Measurements from ENCODE around the gene DOLPP1.

DNA sequence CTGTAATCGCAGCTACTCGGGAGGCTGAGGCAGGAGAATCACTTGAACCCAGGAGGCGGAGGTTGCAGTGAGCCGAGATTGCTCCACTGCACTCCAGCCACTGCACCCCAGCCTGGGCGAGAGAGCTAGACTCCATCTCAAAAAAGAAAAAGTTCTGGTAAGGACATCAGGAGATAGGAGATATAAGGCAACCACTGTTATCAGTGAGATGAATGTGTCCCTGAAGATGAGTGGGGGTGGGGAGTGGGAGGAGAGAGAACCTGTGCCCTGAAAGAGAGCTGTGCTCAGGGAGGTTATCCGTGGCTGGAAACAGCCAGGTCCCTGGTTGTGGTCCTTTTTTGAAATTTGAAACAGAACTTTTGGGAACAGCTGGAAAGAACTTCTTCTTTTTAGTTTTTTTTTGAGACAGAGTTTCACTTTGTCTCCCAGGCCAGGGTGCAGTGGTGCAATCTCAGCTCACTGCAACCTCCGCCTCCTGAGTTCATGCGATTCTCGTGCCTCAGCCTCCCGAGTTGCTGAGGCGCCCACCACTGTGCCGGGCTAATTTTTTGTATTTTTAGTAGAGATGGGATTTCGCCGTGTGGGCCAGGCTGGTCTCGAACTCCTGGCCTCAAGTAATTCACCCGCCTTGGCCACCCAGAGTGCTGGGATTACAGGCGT is 32.9 kb downstream of the DOLPP1 start:
- TF ChIP-seq, protein P1, sequence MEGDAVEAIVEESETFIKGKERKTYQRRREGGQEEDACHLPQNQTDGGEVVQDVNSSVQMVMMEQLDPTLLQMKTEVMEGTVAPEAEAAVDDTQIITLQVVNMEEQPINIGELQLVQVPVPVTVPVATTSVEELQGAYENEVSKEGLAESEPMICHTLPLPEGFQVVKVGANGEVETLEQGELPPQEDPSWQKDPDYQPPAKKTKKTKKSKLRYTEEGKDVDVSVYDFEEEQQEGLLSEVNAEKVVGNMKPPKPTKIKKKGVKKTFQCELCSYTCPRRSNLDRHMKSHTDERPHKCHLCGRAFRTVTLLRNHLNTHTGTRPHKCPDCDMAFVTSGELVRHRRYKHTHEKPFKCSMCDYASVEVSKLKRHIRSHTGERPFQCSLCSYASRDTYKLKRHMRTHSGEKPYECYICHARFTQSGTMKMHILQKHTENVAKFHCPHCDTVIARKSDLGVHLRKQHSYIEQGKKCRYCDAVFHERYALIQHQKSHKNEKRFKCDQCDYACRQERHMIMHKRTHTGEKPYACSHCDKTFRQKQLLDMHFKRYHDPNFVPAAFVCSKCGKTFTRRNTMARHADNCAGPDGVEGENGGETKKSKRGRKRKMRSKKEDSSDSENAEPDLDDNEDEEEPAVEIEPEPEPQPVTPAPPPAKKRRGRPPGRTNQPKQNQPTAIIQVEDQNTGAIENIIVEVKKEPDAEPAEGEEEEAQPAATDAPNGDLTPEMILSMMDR (IDR thresholded peaks at IDR 0.05; ENCODE audit: poor library complexity, severe bottlenecking), result no peak
- TF ChIP-seq EZH2 (IDR thresholded peaks at IDR 0.05; ENCODE audit: borderline replicate concordance, insufficient read depth, low read length, poor library complexity, severe bottlenecking) (no peak), RAD21 (conservative IDR thresholded peaks at IDR 0.05) (no peak), SMC3 (conservative IDR thresholded peaks at IDR 0.05; ENCODE audit: poor library complexity) (no peak), REST (IDR thresholded peaks at IDR 0.05; ENCODE audit: borderline replicate concordance) (no peak), TAF1 (IDR thresholded peaks at IDR 0.05; ENCODE audit: low read depth) (no peak), POLR2AphosphoS5 (IDR thresholded peaks at IDR 0.05) (no peak)
